Measurements from ENCODE around the gene GJC3.
"Not testable (repeated sequence)": the region's sequence is repeated elsewhere in the genome, so short reads cannot be mapped to it uniquely, and the experiment has no call there.

The GJC3 gene

DNA sequence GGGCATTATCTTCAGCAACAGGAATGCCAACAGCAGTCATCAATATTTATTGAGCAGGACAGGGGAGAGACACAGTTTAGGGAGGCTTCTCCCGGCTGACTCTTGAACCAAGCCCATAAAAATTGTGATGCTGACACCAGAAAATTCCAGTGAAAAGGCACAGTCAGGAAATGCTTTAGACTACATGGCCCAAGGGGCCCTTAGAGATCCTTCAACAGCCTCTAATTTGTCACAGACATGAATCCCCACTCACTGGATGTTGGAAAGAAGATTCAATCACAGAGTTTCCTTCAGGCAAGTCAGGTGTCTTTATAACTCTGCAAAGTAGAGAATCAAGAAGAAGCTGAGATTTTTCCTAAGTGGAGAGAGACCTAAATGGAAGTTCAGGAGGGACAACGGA is 1.2 kb downstream of the GJC3 start:
- DNase-seq = no peak

DNA sequence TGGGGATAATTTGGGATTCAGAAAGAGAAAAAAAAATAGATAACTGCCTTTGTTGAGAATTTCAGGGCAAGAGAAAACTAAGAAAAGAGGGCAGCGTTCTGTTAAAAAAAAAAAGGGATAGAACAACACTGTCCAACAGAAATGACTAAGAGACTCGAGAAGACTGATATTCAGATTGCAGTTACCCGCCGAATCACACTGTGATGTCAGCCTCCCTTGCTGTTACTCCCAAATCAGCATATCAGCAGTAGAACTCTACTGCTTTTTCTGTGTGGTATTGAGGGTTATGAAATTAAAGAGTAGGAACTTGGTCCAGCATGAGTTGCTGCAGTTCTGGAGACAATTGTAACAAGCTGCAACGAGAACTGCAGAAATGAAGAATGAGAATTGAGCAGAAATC is 1.9 kb downstream of the GJC3 start:
- no peak for DNase-seq

DNA sequence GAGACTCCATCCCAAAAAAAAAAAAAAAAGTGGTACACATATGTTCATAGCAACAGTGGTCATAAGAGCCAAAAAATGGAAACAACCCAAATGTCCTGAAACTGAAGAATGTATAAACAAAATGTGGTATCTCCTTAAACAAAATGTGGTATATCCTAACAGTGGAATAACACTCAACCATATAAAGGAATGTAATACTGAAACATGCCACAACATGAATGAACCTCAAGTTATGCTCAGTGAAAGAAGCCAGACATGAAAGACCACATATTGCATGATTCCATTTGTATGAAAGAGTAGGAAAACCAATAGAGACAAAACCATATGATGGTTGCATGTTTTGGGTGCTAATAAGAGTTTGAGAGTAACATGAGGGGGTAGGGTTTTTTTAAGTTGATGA is 3.1 kb downstream of the GJC3 start:
- DNase-seq = no peak

DNA sequence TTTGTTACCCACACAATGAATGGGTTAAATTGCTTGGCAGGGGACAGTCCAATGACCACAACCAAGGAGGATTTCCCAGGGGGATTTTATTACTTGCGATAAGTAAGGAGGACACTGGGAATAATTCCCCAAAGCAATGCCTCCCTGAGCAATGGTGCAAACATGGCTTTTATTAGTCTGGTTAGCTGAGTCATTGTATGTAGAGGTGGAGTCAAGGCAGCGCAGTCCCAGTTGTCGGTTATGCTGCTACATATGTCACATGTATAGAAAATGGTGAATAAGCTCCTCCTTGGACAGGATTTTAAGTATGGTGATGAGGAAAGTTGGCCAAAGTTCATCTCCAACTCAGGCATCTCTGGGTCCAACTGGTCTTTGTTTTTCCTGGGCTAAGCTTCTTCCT is 6.2 kb downstream of the GJC3 start:
- DNase-seq = no peak

DNA sequence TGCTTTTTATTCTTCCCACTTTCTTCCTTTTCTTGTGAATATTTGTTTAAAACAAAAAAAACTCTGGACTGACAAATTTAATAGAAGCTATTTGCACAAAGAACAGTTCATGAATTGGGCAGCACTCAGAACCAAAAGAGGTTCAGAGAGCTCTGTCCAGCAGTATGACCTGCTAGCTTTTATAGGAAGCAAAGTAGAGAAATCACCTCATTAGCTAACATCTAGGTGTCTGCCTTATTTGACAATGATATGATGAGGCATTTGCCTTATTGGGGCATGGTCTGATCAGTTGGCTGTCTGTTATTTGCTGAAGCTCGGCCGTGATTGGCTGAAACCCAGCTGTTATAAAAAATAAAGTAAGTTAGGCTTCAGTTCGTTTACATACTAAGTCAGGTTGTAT is 9.3 kb downstream of the GJC3 start:
- no peak for DNase-seq

DNA sequence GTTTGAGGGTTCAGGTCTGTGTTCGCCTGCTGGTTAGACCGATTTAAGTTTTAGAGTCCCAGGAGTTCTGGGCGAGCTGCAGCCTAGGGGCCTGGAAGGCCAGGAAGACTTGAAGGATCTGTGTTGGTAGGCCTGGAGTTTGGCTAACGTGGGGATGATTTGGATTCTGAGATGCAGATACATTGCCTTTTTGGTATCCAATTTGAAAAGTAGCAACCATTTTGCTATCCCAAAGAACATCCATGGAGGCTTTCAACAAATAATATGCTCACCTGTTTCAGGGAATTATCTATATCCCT is 9.7 kb downstream of the GJC3 start:
- DNase-seq = no peak

DNA sequence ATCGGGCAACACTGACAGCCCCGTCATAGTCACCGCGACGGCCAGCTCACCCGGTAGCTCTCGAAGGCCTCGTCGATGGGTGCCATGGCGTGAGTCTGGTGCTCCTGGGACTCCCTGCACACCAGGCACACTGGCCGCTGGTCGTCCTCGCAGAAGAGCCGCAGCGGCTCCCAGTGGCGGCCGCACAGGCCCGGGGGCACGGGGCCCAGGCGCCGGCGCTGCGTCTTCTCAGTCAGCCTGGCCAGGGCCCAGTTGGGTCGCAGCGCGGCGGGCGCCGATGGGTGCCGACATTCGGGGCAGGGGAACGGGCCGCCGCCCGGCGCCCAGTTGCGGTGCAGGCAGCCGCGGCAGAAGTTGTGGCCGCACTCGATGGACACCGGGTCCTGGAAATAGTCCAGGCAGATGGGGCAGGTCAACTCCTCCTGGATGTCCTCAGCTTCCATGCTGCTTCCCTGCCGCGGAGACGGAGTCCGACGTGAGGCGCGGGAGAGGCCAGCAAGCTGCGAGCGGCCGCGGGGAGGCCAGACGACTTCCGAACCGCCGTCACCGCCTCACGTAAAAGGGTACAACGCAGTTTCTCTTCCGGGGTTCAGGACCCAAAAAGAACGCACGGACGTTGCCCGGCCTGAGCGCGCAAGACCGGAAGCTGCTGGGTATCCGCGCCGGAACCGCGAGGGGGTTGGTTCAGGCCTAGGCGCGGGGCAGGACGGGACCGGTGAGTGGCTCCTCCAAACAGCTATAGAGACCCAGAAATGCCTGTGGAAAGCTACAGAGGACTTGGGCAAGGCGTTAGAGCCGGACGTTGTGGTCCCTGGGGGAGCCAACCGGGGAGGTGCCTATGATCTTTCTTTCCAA is 10.2 kb downstream of the GJC3 start, which contains the start of gene TRIM4:
TRIM4 (minus strand) TSS at position 572 of the 855 bp plus-strand sequence; CDS start at position 443, 129 bp downstream.
- DNase-seq = peak; percentile 94

DNA sequence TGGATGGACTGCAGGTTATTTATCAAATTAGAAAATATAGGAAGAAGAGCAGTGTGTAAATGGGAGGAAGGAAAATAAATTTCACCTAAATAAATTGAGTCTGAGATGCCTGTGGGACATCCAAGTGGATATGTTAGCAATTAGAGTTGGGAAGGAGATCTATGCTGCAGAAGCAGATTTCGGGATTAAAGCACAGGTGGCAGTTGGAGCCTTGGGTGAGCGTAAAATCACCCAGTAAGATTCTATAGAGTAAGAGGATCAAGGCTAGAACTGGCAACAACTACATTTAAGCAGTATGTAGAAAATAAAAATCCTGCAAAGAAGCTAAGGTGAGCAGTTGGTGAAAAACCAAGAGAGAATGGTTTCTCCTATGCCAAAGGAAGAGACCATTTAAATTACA is 18.4 kb downstream of the GJC3 start:
- no peak for DNase-seq

DNA sequence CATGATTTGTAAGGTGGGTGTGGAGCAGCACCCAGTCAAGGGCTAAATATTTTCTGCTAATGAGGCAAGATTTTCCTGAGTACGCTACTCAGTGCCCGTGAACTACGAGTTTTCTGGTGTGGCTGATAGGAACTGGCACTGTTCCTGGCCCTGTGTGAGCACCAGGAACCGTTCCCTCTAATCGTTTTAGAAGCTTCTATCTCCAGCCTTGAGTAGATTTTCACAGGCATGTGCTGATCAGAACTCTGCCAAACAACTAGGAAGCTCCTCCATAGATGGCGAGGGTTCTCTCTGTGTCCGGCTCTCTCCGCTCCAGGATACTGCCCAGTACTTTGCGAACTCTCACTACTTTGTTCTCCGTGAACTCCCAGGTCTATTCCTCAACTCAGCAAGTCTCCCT is 27.8 kb downstream of the GJC3 start:
- DNase-seq = no peak

DNA sequence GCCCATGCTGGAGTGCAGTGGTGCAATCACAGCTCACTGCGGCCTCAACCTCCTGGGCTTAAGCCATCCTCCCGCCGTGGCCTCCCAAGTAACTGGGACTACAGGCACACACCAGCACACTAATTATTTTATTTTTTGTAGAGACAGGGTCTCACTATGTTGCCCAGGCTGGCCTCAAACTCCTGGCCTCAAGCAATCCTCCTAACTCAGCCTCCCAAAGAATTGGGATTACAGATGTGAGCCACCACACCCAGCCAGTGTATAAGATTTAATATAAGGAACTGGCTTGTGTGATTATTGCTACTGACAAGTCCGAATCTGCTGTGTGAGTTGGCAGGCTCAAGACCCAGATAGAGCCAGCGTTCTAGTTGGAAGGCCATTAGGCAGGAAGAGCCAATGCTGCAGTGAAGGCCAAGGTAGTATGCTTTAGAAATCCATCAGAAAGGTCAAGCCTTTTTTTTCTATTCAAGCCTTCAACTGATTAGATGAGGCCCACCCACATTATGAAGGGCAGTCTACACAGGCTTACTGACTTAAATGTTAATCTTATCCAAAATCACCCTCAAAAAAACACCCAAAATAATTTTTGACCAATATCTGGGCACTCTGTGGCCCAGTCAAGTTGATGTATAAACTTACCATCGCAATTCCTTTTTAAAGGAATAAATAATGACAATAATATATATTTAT is 29.4 kb downstream of the GJC3 start:
- DNase-seq = no peak

DNA sequence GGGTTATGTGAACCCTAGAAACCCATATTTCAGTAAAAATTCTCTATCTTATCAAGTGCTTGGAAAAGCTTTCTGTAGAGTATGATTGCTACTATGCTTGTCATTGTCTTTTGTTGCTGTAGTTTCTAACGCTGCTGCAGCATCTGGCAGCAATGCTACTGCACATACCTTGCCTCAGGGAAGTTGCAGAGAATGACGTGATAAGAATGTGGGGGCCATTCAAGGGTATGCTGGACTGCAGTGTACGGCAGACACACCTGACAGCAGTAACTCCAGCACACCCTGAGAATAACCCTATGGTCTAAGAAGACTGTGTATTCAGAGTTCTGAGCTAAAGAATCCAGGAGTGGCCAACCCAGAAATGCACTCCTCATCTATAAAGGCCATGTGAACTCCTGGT is 30.6 kb downstream of the GJC3 start:
- no peak for DNase-seq

DNA sequence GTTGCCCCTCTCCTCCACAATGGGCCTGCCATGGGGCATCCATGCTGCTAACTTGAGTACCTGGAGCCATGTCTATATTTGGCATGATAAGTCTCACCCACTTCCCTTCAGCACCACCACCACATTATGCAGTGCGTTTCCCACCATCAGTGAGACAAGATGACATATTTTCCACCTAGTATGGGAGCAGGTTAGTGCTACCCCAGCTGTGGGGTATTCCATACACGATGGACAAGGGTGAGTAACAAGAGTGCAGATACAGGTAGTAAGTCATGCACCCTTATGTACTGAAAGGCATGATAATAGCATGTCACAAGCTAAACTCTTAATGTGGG is 31.4 kb downstream of the GJC3 start:
- no peak for DNase-seq

DNA sequence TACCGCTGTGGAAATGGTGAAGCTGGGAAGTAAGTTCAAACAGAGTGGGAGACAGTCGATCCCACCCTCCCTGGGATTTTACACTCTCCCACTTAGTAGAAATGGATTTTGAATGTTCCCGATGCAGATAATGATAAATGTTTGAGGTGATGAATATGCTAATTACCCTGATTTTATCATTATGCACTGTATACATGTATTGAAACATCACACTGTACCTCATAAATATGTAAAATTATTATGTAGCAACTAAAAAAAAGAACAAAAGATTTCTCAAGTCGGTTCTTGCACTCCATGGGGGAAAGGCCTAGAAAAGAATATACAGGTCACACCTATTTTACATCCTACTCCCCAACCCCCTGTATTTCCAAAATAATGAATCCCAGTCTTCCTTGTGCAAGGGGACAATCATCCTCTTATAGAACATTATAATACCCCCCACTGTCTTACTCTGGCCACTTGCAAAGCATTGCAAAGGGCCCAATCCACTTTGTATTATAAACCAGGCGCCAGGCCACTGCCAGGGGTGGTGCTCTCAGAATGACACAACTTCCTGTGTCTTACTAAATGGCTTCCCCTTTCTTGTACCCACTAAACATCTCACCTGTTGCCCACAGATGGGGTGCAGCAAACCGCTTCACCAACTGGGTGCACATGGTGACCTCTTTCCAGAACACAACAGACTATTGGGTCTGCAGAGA is 31.9 kb downstream of the GJC3 start:
- no peak for DNase-seq

DNA sequence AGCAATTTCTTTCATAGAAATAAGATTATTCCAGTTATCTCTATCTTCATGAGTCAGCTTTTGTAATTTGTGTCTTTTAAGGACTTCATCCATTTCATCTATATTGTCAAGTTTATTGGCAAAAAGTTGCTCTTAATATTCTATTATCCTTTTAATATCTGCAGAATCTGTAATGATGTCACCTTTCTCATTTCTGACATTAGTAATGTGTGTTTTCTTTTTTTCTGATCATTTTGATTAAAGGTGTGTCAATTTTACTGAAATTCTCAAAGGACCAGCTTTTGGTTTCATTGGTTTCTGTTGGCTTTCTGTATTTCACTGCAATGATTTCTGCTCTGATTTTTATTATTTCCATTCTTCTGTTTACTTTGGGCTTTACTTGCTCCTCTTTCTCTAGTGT is 34.7 kb downstream of the GJC3 start:
- DNase-seq = no peak

DNA sequence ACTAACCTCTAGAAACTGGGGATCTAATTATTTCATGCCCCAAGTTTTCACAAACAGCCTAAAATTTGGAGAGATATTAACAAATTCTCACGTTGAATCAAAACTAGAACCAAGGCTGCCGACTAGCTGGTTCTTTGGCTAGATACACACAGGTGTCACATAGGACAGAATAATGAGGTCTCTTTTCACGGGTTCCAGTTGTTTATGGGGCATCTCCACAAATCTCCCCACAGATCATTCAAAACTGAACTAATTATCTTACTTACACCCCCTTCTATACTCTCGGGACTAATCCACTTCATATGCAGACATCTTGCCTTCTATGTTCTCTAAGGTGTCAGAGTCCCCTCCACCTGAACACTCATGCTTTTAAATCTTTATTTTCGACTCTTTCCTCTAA is 36.1 kb downstream of the GJC3 start:
- no peak for DNase-seq

DNA sequence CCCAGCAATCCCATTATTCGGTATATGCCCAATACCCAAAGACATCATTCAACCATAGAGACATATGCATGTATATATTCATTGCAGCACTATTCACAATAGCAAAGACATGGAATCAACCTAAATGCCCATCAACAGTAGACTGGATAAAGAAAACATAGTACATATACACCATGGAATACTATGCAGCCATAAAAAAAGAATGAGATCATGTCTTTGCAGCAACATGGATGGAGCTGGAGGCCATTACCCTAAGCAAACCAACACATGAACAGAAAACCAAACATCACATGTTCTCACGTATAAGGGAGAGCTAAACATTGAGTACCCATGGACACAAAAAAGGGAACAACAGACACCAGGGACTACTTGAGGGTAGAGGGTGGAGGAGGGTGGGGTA is 39.1 kb downstream of the GJC3 start:
- DNase-seq = not testable (repeated sequence)

DNA sequence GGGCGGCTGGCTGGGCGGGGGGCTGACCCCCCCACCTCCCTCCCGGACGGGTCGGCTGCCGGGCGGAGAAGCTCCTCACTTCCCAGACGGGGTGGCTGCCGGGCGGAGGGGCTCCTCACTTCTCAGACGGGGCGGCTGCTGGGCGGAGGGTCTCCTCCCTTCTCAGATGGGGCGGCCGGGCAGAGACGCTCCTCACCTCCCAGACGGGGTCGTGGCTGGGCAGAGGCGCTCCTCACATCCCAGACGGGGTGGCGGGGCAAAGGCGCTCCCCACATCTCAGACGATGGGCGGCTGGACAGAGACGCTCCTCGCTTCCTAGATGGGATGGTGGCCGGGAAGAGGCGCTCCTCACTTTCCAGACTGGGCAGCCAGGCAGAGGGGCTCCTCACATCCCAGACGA is 41.1 kb downstream of the GJC3 start:
- not testable (repeated sequence) for DNase-seq

DNA sequence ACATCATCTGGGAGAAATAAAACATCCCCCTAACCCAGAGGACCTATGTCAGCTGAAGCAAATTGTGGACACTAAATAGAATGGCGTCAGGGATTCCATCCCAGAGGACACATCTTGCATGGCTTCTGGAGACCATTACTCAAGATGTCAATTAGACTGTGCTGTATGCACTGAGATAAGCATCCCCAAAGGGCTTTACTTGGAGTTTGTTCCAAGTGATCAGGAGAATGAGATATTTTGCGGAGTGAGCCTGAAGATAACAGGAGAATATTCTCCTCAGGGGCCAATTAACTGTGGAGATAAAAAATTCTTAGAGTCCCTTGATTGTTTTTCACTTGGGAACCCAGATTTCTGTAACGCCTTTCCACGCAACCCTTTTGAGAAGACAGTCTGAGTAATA is 48.0 kb downstream of the GJC3 start:
- DNase-seq = no peak

DNA sequence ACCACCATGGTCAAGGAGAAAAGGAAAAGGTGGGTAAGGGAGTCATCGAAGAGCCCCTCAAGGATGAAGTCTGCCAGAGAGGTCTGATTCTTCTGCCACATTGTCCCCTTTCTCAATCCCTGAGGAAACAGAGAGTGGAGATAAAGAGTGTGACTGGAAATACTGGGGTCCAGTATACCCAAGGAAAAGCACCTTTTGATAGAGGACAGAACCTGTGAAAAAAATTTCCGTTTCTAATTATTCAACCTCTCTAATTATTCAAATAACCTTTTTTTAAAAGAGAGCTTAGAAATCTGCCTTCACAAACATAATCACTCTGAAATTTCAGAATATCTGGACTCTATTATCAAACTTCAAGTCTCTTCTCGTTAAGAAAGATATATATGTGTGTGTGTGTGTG is 52.5 kb downstream of the GJC3 start, which contains the start of gene OR2AE1:
OR2AE1 (minus strand) TSS at position 101 of the 400 bp plus-strand sequence; CDS start at position 101, 0 bp downstream.
- no peak for DNase-seq

DNA sequence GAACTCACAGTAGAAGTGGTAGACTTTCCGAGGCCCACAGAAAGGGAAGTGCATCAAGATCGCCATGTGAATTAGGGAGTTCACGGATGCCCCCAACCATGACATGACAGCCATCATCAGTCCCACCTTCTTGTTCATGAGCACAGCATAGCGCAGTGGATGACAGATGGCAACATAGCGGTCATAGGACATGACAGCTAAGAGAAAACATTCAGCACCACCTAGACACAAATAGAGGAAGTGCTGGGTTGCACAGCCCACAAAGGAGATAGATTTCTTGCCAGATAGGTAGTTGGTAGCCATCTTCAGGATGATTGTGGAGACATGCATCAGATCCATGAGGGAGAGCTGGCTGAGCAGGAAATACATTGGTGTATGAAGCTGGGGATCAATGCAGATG is 52.9 kb downstream of the GJC3 start:
- no peak for DNase-seq

Measured in NCI-H69 (cell line).